SK-N-SH (cell line): ENCODE data around the gene PFKL. TPM values are rescaled to one million over a fixed set of nuclear protein-coding genes. Genes with fewer than 3 reads are reported as not detected.

Experiments used
- CTCF ChIA-PET: fragments of 300-600, 350-600 bp; formaldehyde crosslinking; extraction: SDS; loops from one replicate; lab custom pipeline; 2021; lab: Yijun Ruan, JAX
- POLR2A ChIA-PET: fragments of 350-600 bp; sonication (Branson Sonifier 250); formaldehyde crosslinking; extraction: SDS; loops from one replicate; lab custom pipeline; 2020; ENCODE audit warnings: antibody characterized with exemption, inconsistent platforms; lab: Yijun Ruan, JAX
- DNase-seq: peaks from one replicate; pipeline ENCODE4 v3.0.0; 2012
- H2AFZ ChIP-seq: fragments of 200-600 bp; sonication (generic); 2 replicates; pipeline ENCODE4 v1.8.1; 2016; ENCODE audit warnings: antibody characterized with exemption, mild to moderate bottlenecking, low read depth
- H3F3A ChIP-seq: fragments of 200-600 bp; sonication (generic); replicated peaks from 2 replicates; pipeline ENCODE3; 2016; ENCODE audit warnings: antibody characterized with exemption, mild to moderate bottlenecking; ENCODE audit not compliant: insufficient read depth
- H3K27ac ChIP-seq, 2 experiments: fragments of 200-500 bp in 1 of 2; fragments of 200-600 bp in 1 of 2; sonication (Bioruptor generic) in 1 of 2; sonication (generic), shearing (Covaris generic) in 1 of 2; 2 replicates each; pipeline versions ENCODE4 v1.5.1 to v1.6.1; 2014 to 2016; ENCODE audit warnings: low read depth in 2 of 2, inconsistent platforms in 1 of 2, low read length in 1 of 2, mild to moderate bottlenecking in 1 of 2, mixed read lengths in 1 of 2
- H3K27me3 ChIP-seq: fragments of 200-600 bp; sonication (generic), shearing (Covaris generic); 2 replicates; pipeline ENCODE4 v1.6.1; 2016; ENCODE audit warnings: mixed run types; ENCODE audit not compliant: insufficient read depth
- H3K36me3 ChIP-seq, 2 experiments: fragments of 200-500 bp in 1 of 2; fragments of 200-600 bp in 1 of 2; sonication (Bioruptor generic) in 1 of 2; sonication (generic) in 1 of 2; replicated peaks in 1 of 2; 2 replicates each; pipeline versions ENCODE3 to v1.5.1; 2014 to 2016; ENCODE audit warnings: low read length in 1 of 2, mild to moderate bottlenecking in 1 of 2; ENCODE audit not compliant: insufficient read depth in 2 of 2, control insufficient read depth in 1 of 2
- H3K4me1 ChIP-seq, 2 experiments: fragments of 200-500 bp in 1 of 2; fragments of 200-600 bp in 1 of 2; sonication (Bioruptor generic) in 1 of 2; sonication (generic), shearing (Covaris generic) in 1 of 2; 2 replicates each; pipeline versions ENCODE4 v1.5.1 to v1.6.1; 2014 to 2016; ENCODE audit warnings: low read depth in 1 of 2, low read length in 1 of 2, mixed run types in 1 of 2; ENCODE audit not compliant: insufficient read depth in 2 of 2, control insufficient read depth in 1 of 2
- H3K4me2 ChIP-seq: fragments of 200-600 bp; sonication (generic), shearing (Covaris generic); 2 replicates; pipeline ENCODE4 v1.6.1; 2017; ENCODE audit warnings: mixed run types
- H3K4me3 ChIP-seq, 2 experiments: fragments of 200-500 bp in 1 of 2; fragments of 200-600 bp in 1 of 2; sonication (Bioruptor generic) in 1 of 2; sonication (generic), shearing (Covaris generic) in 1 of 2; 2 replicates each; pipeline versions ENCODE4 v1.5.1 to v1.8.1; 2014 to 2016; ENCODE audit warnings: low read depth in 2 of 2, inconsistent platforms in 1 of 2, low read length in 1 of 2, mild to moderate bottlenecking in 1 of 2, mixed read lengths in 1 of 2, moderate library complexity in 1 of 2
- H3K79me2 ChIP-seq: fragments of 200-600 bp; sonication (generic); 2 replicates; pipeline ENCODE4 v1.8.1; 2017; ENCODE audit warnings: mild to moderate bottlenecking; ENCODE audit not compliant: insufficient read depth
- H3K9ac ChIP-seq: fragments of 200-600 bp; sonication (generic); 2 replicates; pipeline ENCODE4 v1.6.1; 2017; ENCODE audit warnings: mixed run types
- H3K9me2 ChIP-seq: fragments of 200-600 bp; sonication (generic); 2 replicates; pipeline ENCODE4 v1.6.1; 2017; ENCODE audit warnings: mixed run types
- H3K9me3 ChIP-seq: fragments of 200-600 bp; sonication (generic); 2 replicates; pipeline ENCODE4 v1.6.1; 2017; ENCODE audit warnings: mixed run types, mild to moderate bottlenecking, moderate library complexity
- H4K20me1 ChIP-seq: fragments of 200-600 bp; sonication (generic); 2 replicates; pipeline ENCODE4 v1.6.1; 2017; ENCODE audit warnings: mild to moderate bottlenecking, mixed run types; ENCODE audit not compliant: insufficient read depth
- EP300 ChIP-seq, 2 experiments: IDR thresholded peaks; 2 replicates each; pipeline versions ENCODE4 v1.4.0 to v1.6.1; 2012; ENCODE audit warnings: borderline replicate concordance in 1 of 2, low read depth in 1 of 2, low read length in 1 of 2
- GABPA ChIP-seq: IDR thresholded peaks from 2 replicates; pipeline ENCODE4 v1.4.0; 2012; ENCODE audit warnings: low read depth, mild to moderate bottlenecking
- GATA2 ChIP-seq: sonication (generic); formaldehyde crosslinking; IDR thresholded peaks from 2 replicates; pipeline ENCODE4 v1.5.0; 2020; ENCODE audit warnings: mild to moderate bottlenecking, missing genetic modification reagents
- JUND ChIP-seq: IDR thresholded peaks from 2 replicates; pipeline ENCODE4 v1.4.0; 2012
- MEF2A ChIP-seq: IDR thresholded peaks from 2 replicates; pipeline ENCODE4 v1.4.0; 2012; ENCODE audit warnings: low read depth, borderline replicate concordance
- MXI1 ChIP-seq: IDR thresholded peaks from 2 replicates; pipeline ENCODE4 v1.6.1; 2012; ENCODE audit warnings: mild to moderate bottlenecking, low read depth, low read length, improper control_type of control experiment
- NFIC ChIP-seq: IDR thresholded peaks from 2 replicates; pipeline ENCODE4 v1.4.0; 2012; ENCODE audit warnings: borderline replicate concordance
- NRF1 ChIP-seq: IDR thresholded peaks from 2 replicates; pipeline ENCODE4 v1.6.1; 2012; ENCODE audit warnings: low read depth, mild to moderate bottlenecking, low read length
- RCOR1 ChIP-seq: fragments of 150-350 bp; IDR thresholded peaks from 2 replicates; pipeline ENCODE4 v1.6.1; 2017; ENCODE audit warnings: antibody characterized with exemption, low read length
- RFX5 ChIP-seq: IDR thresholded peaks from 2 replicates; pipeline ENCODE4 v1.6.1; 2012; ENCODE audit warnings: mild to moderate bottlenecking, improper control_type of control experiment, low read length
- RXRA ChIP-seq: IDR thresholded peaks from 2 replicates; pipeline ENCODE4 v1.4.0; 2012; ENCODE audit warnings: low read depth, mild to moderate bottlenecking, borderline replicate concordance
- SIN3A ChIP-seq: IDR thresholded peaks from 2 replicates; pipeline ENCODE4 v1.6.1; 2012; ENCODE audit warnings: low read depth, mild to moderate bottlenecking, low read length, moderate library complexity, borderline replicate concordance
- YY1 ChIP-seq: IDR thresholded peaks from 2 replicates; pipeline ENCODE4 v1.4.0; 2012; ENCODE audit warnings: low read depth, mild to moderate bottlenecking
- WGBS: methylation state at CpG from one replicate; pipeline ENCODE4 v1.1.6; 2017; ENCODE audit warnings: low lambda C conversion rate; 5-methylcytosine and 5-hydroxymethylcytosine counted together
- polyA plus RNA-seq, 3 experiments: library from polyadenylated mRNA; depleted of rRNA; stranded (reverse); fragments of >200 nt; gene quantifications; 2 replicates each; pipeline ENCODE4 v1.2.3, GENCODE V29; 2012
- TF ChIP-seq, protein P1 (sequence below): fragments of 150-350 bp; IDR thresholded peaks from 2 replicates; pipeline ENCODE4 v1.6.1; 2017; ENCODE audit warnings: antibody characterized with exemption, low read length, low read depth, borderline replicate concordance
- TF ChIP-seq, protein P2 (sequence below): IDR thresholded peaks from 2 replicates; pipeline ENCODE4 v1.4.0; 2012; ENCODE audit warnings: low read depth
- TF ChIP-seq, protein P3 (sequence below): IDR thresholded peaks from 2 replicates; pipeline ENCODE4 v1.4.0; 2012; ENCODE audit warnings: low read depth, borderline replicate concordance
- TF ChIP-seq, protein P4 (sequence below): fragments of 200-600 bp; sonication (generic); IDR thresholded peaks from 2 replicates; pipeline ENCODE4 v1.6.1; 2017; ENCODE audit warnings: antibody characterized with exemption, mild to moderate bottlenecking, moderate library complexity
- TF ChIP-seq, protein P5 (sequence below): fragments of 150-350 bp; IDR thresholded peaks from 2 replicates; pipeline ENCODE4 v1.6.1; 2016; ENCODE audit warnings: mild to moderate bottlenecking, low read depth, low read length
- TF ChIP-seq, protein P6 (sequence below): IDR thresholded peaks from 2 replicates; pipeline ENCODE4 v1.4.0; 2012; ENCODE audit warnings: low read depth, borderline replicate concordance

Gene PFKL
- polyA plus RNA-seq, 1 of the 3 experiments (the other 2 are of a cell fraction) = 118 TPM

DNA sequence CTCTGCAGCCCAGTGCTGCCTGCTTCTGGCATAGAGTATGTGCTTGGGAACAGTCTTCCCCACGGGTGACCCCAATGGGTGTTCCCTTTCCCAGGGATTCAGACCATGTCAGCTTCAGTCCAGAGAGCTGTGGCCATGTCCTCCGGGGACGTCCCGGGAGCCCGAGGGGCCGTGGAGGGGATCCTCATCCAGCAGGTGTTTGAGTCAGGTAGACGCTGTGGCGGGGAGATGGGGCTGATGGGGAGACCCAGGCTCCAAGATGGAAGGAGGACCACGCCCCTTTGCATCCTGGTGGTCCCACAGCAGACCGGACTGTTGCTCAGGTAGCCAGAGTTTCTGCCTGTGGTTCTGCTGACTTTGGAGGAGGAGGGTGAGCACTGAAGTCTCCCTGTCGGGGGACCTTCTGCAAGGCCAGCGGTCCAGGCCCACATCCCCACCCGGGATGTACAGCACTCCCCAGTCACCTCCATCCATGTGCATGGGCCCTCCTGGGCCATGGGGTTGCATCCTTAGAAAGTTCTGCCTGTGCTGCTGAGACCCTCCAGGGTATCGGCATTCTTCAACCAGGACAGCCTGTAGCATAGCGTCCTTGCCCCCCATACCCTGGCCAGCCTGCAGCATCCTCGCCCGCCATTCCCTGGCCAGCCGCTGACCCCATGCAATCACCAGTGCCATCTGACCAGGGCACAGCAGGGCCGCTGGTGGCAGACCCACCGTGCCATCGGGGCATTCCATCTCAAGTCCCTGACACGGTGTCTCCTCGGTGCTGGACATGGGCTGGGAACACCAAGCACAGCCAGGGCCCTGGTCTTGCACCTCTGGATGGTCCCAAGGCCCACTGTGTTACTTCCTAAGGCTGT is 11.4 kb upstream of the PFKL start:
- Histone ChIP-seq H3K4me2 (no peak overlapping the region), H3K79me2 (no peaks in the 10 kb centered on the region), H3K4me1 (no peaks in the 10 kb centered on the region), H3K27me3 (no peaks in the 10 kb centered on the region), H3K27ac (no peak overlapping the region), H3K4me3 (no peak overlapping the region), H3F3A (no peaks in the 10 kb centered on the region), H3K36me3 (no peaks in the 10 kb centered on the region), H3K9ac (no peak overlapping the region), H3K9me3 (no peaks in the 10 kb centered on the region), H3K9me2 (no peaks in the 10 kb centered on the region), H2AFZ (no peak overlapping the region), H4K20me1 (no peaks in the 10 kb centered on the region)
- CTCF ChIA-PET = interaction anchor here (3.2 kb wide), 1 partner anchor 10 kb away, joined by 21 read pairs; no protein-coding TSS in a partner anchor
- DNase-seq = no peak
- 67% methylated on average over 8 of the region's 23 CpGs for WGBS
- POLR2A ChIA-PET = no interaction called here
- TF ChIP-seq, protein P1, sequence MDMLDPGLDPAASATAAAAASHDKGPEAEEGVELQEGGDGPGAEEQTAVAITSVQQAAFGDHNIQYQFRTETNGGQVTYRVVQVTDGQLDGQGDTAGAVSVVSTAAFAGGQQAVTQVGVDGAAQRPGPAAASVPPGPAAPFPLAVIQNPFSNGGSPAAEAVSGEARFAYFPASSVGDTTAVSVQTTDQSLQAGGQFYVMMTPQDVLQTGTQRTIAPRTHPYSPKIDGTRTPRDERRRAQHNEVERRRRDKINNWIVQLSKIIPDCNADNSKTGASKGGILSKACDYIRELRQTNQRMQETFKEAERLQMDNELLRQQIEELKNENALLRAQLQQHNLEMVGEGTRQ = no peak
- TF ChIP-seq EP300 (IDR thresholded peaks at IDR 0.05; ENCODE audit: borderline replicate concordance in 1 of 2, low read depth in 1 of 2, low read length in 1 of 2) = no peak
- no peak for TF ChIP-seq RCOR1
- no peak for TF ChIP-seq GATA2 (CRISPR knock-in tag)
- no peak for TF ChIP-seq JUND
- no peak for TF ChIP-seq GABPA
- TF ChIP-seq, protein P2, sequence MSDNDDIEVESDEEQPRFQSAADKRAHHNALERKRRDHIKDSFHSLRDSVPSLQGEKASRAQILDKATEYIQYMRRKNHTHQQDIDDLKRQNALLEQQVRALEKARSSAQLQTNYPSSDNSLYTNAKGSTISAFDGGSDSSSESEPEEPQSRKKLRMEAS = no peak
- TF ChIP-seq NRF1 = no peak
- TF ChIP-seq YY1 = no peak
- TF ChIP-seq, protein P3, sequence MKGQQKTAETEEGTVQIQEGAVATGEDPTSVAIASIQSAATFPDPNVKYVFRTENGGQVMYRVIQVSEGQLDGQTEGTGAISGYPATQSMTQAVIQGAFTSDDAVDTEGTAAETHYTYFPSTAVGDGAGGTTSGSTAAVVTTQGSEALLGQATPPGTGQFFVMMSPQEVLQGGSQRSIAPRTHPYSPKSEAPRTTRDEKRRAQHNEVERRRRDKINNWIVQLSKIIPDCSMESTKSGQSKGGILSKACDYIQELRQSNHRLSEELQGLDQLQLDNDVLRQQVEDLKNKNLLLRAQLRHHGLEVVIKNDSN = no peak
- TF ChIP-seq, protein P4, sequence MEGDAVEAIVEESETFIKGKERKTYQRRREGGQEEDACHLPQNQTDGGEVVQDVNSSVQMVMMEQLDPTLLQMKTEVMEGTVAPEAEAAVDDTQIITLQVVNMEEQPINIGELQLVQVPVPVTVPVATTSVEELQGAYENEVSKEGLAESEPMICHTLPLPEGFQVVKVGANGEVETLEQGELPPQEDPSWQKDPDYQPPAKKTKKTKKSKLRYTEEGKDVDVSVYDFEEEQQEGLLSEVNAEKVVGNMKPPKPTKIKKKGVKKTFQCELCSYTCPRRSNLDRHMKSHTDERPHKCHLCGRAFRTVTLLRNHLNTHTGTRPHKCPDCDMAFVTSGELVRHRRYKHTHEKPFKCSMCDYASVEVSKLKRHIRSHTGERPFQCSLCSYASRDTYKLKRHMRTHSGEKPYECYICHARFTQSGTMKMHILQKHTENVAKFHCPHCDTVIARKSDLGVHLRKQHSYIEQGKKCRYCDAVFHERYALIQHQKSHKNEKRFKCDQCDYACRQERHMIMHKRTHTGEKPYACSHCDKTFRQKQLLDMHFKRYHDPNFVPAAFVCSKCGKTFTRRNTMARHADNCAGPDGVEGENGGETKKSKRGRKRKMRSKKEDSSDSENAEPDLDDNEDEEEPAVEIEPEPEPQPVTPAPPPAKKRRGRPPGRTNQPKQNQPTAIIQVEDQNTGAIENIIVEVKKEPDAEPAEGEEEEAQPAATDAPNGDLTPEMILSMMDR = no peak
- no peak for TF ChIP-seq NFIC
- TF ChIP-seq, protein P5, sequence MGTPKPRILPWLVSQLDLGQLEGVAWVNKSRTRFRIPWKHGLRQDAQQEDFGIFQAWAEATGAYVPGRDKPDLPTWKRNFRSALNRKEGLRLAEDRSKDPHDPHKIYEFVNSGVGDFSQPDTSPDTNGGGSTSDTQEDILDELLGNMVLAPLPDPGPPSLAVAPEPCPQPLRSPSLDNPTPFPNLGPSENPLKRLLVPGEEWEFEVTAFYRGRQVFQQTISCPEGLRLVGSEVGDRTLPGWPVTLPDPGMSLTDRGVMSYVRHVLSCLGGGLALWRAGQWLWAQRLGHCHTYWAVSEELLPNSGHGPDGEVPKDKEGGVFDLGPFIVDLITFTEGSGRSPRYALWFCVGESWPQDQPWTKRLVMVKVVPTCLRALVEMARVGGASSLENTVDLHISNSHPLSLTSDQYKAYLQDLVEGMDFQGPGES = no peak
- no peak for TF ChIP-seq RFX5
- TF ChIP-seq MEF2A = no peak
- TF ChIP-seq SIN3A = no peak
- no peak for TF ChIP-seq RXRA
- no peak for TF ChIP-seq MXI1
- TF ChIP-seq, protein P6, sequence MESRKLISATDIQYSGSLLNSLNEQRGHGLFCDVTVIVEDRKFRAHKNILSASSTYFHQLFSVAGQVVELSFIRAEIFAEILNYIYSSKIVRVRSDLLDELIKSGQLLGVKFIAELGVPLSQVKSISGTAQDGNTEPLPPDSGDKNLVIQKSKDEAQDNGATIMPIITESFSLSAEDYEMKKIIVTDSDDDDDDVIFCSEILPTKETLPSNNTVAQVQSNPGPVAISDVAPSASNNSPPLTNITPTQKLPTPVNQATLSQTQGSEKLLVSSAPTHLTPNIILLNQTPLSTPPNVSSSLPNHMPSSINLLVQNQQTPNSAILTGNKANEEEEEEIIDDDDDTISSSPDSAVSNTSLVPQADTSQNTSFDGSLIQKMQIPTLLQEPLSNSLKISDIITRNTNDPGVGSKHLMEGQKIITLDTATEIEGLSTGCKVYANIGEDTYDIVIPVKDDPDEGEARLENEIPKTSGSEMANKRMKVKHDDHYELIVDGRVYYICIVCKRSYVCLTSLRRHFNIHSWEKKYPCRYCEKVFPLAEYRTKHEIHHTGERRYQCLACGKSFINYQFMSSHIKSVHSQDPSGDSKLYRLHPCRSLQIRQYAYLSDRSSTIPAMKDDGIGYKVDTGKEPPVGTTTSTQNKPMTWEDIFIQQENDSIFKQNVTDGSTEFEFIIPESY = no peak
